ENCODE results near the gene ETFB.

The ETFB gene

GRCh38 chr19:51382004-51382403 is 15.8 kb upstream of the ETFB start:
- no peaks in the 10 kb centered on the region for H3K79me1 ChIP-seq (ENCODE audit: low read length)
- no peak overlapping the region for H2BK5ac ChIP-seq (ENCODE audit: low read depth, low read length, poor library complexity)
- no peaks in the 10 kb centered on the region for H3K4me1 ChIP-seq (ENCODE audit: control insufficient read depth in 1 of 2, insufficient read depth in 2 of 2, low read length in 2 of 2)
- DNase-seq: no peak
- no peak overlapping the region for H3K4ac ChIP-seq (ENCODE audit: low read depth, low read length)
- no peak overlapping the region for H3K4me3 ChIP-seq (ENCODE audit: low read depth, low read length)
- no peaks in the 10 kb centered on the region for H3K79me2 ChIP-seq (ENCODE audit: control insufficient read depth, insufficient read depth, low read length, poor library complexity)
- peaks cover 7% of the 10 kb centered on the region for H3K9me3 ChIP-seq (ENCODE audit: insufficient read depth, low read depth, low read length)
- no peak overlapping the region for H3K9ac ChIP-seq (ENCODE audit: low read length)
- H4K91ac ChIP-seq (ENCODE audit: low read depth, low read length): no peak overlapping the region
- no peak overlapping the region for H2BK120ac ChIP-seq (ENCODE audit: insufficient read depth, low read length, poor library complexity)
- H2BK12ac ChIP-seq (ENCODE audit: low read length): no peak overlapping the region
- H4K8ac ChIP-seq (ENCODE audit: low read depth, low read length): no peak overlapping the region
- H3K18ac ChIP-seq (ENCODE audit: low read length): no peak overlapping the region
- H3K4me2 ChIP-seq (ENCODE audit: low read length): no peak overlapping the region
- H2AFZ ChIP-seq (ENCODE audit: insufficient read depth, low read length, poor library complexity): no peak overlapping the region
- H3K14ac ChIP-seq (ENCODE audit: low read length): no peak overlapping the region
- no peak overlapping the region for H2AK5ac ChIP-seq (ENCODE audit: low read length)
- no peak overlapping the region for H4K12ac ChIP-seq (ENCODE audit: low read depth, low read length)
- 100% methylated on average over 1 of the region's 4 CpGs for WGBS (ENCODE audit: extremely low coverage, insufficient coverage, insufficient read length)
- no peak overlapping the region for H3K27ac ChIP-seq (ENCODE audit: low read depth, low read length)
- no peaks in the 10 kb centered on the region for H3K36me3 ChIP-seq (ENCODE audit: control insufficient read depth in 1 of 2, insufficient read depth in 2 of 2, low read length in 2 of 2)
- H3K27me3 ChIP-seq (ENCODE audit: insufficient read depth, low read length): no peaks in the 10 kb centered on the region
- no peak overlapping the region for H3K23ac ChIP-seq (ENCODE audit: low read length)

GRCh38 chr19:51380379-51380778 is 14.2 kb upstream of the ETFB start:
- Histone ChIP-seq H3K9ac (ENCODE audit: low read length) (no peak overlapping the region), H3K4me2 (ENCODE audit: low read length) (no peak overlapping the region), H3K18ac (ENCODE audit: low read length) (no peak overlapping the region), H4K12ac (ENCODE audit: low read depth, low read length) (no peak overlapping the region), H2BK12ac (ENCODE audit: low read length) (no peak overlapping the region), H4K8ac (ENCODE audit: low read depth, low read length) (no peak overlapping the region), H3K79me2 (ENCODE audit: control insufficient read depth, insufficient read depth, low read length, poor library complexity) (no peaks in the 10 kb centered on the region), H3K4ac (ENCODE audit: low read depth, low read length) (no peak overlapping the region), H3K14ac (ENCODE audit: low read length) (no peak overlapping the region), H3K9me3 (ENCODE audit: insufficient read depth, low read depth, low read length) (peaks cover 7% of the 10 kb centered on the region), H3K4me3 (ENCODE audit: low read depth, low read length) (no peak overlapping the region), H2BK5ac (ENCODE audit: low read depth, low read length, poor library complexity) (no peak overlapping the region), H3K23ac (ENCODE audit: low read length) (no peak overlapping the region), H2AK5ac (ENCODE audit: low read length) (no peak overlapping the region), H3K4me1 (ENCODE audit: control insufficient read depth in 1 of 2, insufficient read depth in 2 of 2, low read length in 2 of 2) (no peaks in the 10 kb centered on the region), H4K91ac (ENCODE audit: low read depth, low read length) (no peak overlapping the region), H3K79me1 (ENCODE audit: low read length) (no peaks in the 10 kb centered on the region), H2AFZ (ENCODE audit: insufficient read depth, low read length, poor library complexity) (no peak overlapping the region), H3K36me3 (ENCODE audit: control insufficient read depth in 1 of 2, insufficient read depth in 2 of 2, low read length in 2 of 2) (no peaks in the 10 kb centered on the region), H2BK120ac (ENCODE audit: insufficient read depth, low read length, poor library complexity) (no peak overlapping the region), H3K27me3 (ENCODE audit: insufficient read depth, low read length) (no peaks in the 10 kb centered on the region), H3K27ac (ENCODE audit: low read depth, low read length) (no peak overlapping the region)
- no CpG with 5 or more reads among the region's 9 CpGs for WGBS (ENCODE audit: extremely low coverage, insufficient coverage, insufficient read length)
- DNase-seq: no peak

GRCh38 chr19:51377422-51377821 is 11.2 kb upstream of the ETFB start:
- DNase-seq: no peak
- no peak overlapping the region for H3K14ac ChIP-seq (ENCODE audit: low read length)
- H3K4me1 ChIP-seq (ENCODE audit: control insufficient read depth in 1 of 2, insufficient read depth in 2 of 2, low read length in 2 of 2): no peaks in the 10 kb centered on the region
- H3K27ac ChIP-seq (ENCODE audit: low read depth, low read length): no peak overlapping the region
- no peak overlapping the region for H3K18ac ChIP-seq (ENCODE audit: low read length)
- H3K23ac ChIP-seq (ENCODE audit: low read length): no peak overlapping the region
- H3K79me1 ChIP-seq (ENCODE audit: low read length): no peaks in the 10 kb centered on the region
- no CpG with 5 or more reads among the region's 2 CpGs for WGBS (ENCODE audit: extremely low coverage, insufficient coverage, insufficient read length)
- H3K4me3 ChIP-seq (ENCODE audit: low read depth, low read length): no peak overlapping the region
- H4K12ac ChIP-seq (ENCODE audit: low read depth, low read length): no peak overlapping the region
- H2BK120ac ChIP-seq (ENCODE audit: insufficient read depth, low read length, poor library complexity): no peak overlapping the region
- no peaks in the 10 kb centered on the region for H3K36me3 ChIP-seq (ENCODE audit: control insufficient read depth in 1 of 2, insufficient read depth in 2 of 2, low read length in 2 of 2)
- no peak overlapping the region for H3K9ac ChIP-seq (ENCODE audit: low read length)
- H3K79me2 ChIP-seq (ENCODE audit: control insufficient read depth, insufficient read depth, low read length, poor library complexity): no peaks in the 10 kb centered on the region
- no peak overlapping the region for H4K91ac ChIP-seq (ENCODE audit: low read depth, low read length)
- no peak overlapping the region for H4K8ac ChIP-seq (ENCODE audit: low read depth, low read length)
- H2BK12ac ChIP-seq (ENCODE audit: low read length): no peak overlapping the region
- H2AK5ac ChIP-seq (ENCODE audit: low read length): no peak overlapping the region
- H2BK5ac ChIP-seq (ENCODE audit: low read depth, low read length, poor library complexity): no peak overlapping the region
- peaks cover 5% of the 10 kb centered on the region for H3K9me3 ChIP-seq (ENCODE audit: insufficient read depth, low read depth, low read length)
- H3K4me2 ChIP-seq (ENCODE audit: low read length): no peak overlapping the region
- H2AFZ ChIP-seq (ENCODE audit: insufficient read depth, low read length, poor library complexity): no peak overlapping the region
- no peaks in the 10 kb centered on the region for H3K27me3 ChIP-seq (ENCODE audit: insufficient read depth, low read length)
- H3K4ac ChIP-seq (ENCODE audit: low read depth, low read length): no peak overlapping the region

GRCh38 chr19:51375504-51376221 is 9.5 kb upstream of the ETFB start:
- no peak overlapping the region for H4K91ac ChIP-seq (ENCODE audit: low read depth, low read length)
- no peak overlapping the region for H2BK120ac ChIP-seq (ENCODE audit: insufficient read depth, low read length, poor library complexity)
- no peak overlapping the region for H3K4ac ChIP-seq (ENCODE audit: low read depth, low read length)
- no peaks in the 10 kb centered on the region for H3K36me3 ChIP-seq (ENCODE audit: control insufficient read depth in 1 of 2, insufficient read depth in 2 of 2, low read length in 2 of 2)
- H3K27ac ChIP-seq (ENCODE audit: low read depth, low read length): no peak overlapping the region
- H2BK12ac ChIP-seq (ENCODE audit: low read length): no peak overlapping the region
- no peak overlapping the region for H2BK5ac ChIP-seq (ENCODE audit: low read depth, low read length, poor library complexity)
- no peak overlapping the region for H4K8ac ChIP-seq (ENCODE audit: low read depth, low read length)
- no peak overlapping the region for H4K12ac ChIP-seq (ENCODE audit: low read depth, low read length)
- H3K14ac ChIP-seq (ENCODE audit: low read length): no peak overlapping the region
- no peak overlapping the region for H3K9ac ChIP-seq (ENCODE audit: low read length)
- H3K4me2 ChIP-seq (ENCODE audit: low read length): no peak overlapping the region
- no peak overlapping the region for H2AFZ ChIP-seq (ENCODE audit: insufficient read depth, low read length, poor library complexity)
- WGBS (ENCODE audit: extremely low coverage, insufficient coverage, insufficient read length): no CpG with 5 or more reads among the region's 11 CpGs
- H2AK5ac ChIP-seq (ENCODE audit: low read length): no peak overlapping the region
- H3K79me1 ChIP-seq (ENCODE audit: low read length): no peaks in the 10 kb centered on the region
- H3K18ac ChIP-seq (ENCODE audit: low read length): no peak overlapping the region
- H3K4me1 ChIP-seq (ENCODE audit: control insufficient read depth in 1 of 2, insufficient read depth in 2 of 2, low read length in 2 of 2): no peaks in the 10 kb centered on the region
- H3K4me3 ChIP-seq (ENCODE audit: low read depth, low read length): no peak overlapping the region
- H3K27me3 ChIP-seq (ENCODE audit: insufficient read depth, low read length): no peaks in the 10 kb centered on the region
- peaks cover 3% of the 10 kb centered on the region for H3K9me3 ChIP-seq (ENCODE audit: insufficient read depth, low read depth, low read length)
- H3K79me2 ChIP-seq (ENCODE audit: control insufficient read depth, insufficient read depth, low read length, poor library complexity): no peaks in the 10 kb centered on the region
- DNase-seq: no peak
- H3K23ac ChIP-seq (ENCODE audit: low read length): no peak overlapping the region

Data from trophoblast cell (in vitro differentiated cells and primary cell).